ENCODE measurements around the gene AKAP13. TPM values are rescaled to one million over a fixed set of nuclear protein-coding genes. Genes with fewer than 3 reads are reported as not detected.

The AKAP13 gene, protein sequence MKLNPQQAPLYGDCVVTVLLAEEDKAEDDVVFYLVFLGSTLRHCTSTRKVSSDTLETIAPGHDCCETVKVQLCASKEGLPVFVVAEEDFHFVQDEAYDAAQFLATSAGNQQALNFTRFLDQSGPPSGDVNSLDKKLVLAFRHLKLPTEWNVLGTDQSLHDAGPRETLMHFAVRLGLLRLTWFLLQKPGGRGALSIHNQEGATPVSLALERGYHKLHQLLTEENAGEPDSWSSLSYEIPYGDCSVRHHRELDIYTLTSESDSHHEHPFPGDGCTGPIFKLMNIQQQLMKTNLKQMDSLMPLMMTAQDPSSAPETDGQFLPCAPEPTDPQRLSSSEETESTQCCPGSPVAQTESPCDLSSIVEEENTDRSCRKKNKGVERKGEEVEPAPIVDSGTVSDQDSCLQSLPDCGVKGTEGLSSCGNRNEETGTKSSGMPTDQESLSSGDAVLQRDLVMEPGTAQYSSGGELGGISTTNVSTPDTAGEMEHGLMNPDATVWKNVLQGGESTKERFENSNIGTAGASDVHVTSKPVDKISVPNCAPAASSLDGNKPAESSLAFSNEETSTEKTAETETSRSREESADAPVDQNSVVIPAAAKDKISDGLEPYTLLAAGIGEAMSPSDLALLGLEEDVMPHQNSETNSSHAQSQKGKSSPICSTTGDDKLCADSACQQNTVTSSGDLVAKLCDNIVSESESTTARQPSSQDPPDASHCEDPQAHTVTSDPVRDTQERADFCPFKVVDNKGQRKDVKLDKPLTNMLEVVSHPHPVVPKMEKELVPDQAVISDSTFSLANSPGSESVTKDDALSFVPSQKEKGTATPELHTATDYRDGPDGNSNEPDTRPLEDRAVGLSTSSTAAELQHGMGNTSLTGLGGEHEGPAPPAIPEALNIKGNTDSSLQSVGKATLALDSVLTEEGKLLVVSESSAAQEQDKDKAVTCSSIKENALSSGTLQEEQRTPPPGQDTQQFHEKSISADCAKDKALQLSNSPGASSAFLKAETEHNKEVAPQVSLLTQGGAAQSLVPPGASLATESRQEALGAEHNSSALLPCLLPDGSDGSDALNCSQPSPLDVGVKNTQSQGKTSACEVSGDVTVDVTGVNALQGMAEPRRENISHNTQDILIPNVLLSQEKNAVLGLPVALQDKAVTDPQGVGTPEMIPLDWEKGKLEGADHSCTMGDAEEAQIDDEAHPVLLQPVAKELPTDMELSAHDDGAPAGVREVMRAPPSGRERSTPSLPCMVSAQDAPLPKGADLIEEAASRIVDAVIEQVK (N-terminal part only)
- 100 to 1,000 TPM in 1 of 2 experiments, 10 to 100 TPM in 1; 85.1 to 104 TPM for total RNA-seq

GRCh38 chr15:85380217-85380811 is at the start of gene AKAP13:
Gene AKAP13, plus strand, starts transcription at chr15:85380603. Its CDS starts 105,118 bp downstream, at chr15:85485721.
- peak; percentile 97 for DNase-seq

GRCh38 chr15:85330901-85331588 is 49.4 kb upstream of the AKAP13 start:
- CTCF ChIA-PET = interaction anchor here (0.6 to 3.4 kb wide), 18 partner anchors 9 to 330 kb away, joined by 3 to 22 read pairs (median 4); partner anchors contain the start of gene AKAP13

More at GRCh38 chr15:85380217-85380811, at the start of gene AKAP13:
- ATAC-seq = peak; percentile 90
- Mint-ChIP-seq H3K27ac (peak within 1 kb of the TSS; percentile 92), H3K4me1 (peaks cover 50% of the 10 kb centered on the region), H3K4me3 (peak within 1 kb of the TSS; percentile 72), H3K9me3 (ENCODE audit: low read depth) (no peaks in the 10 kb centered on the region), H3K27me3 (no peaks in the 10 kb centered on the region), H3K36me3 (ENCODE audit: low read depth) (peaks cover 2% of the 10 kb centered on the region)
- POLR2A ChIA-PET = interaction anchor here (0.9 to 2.7 kb wide), 3 partner anchors 25 to 49 kb away, joined by 4 to 9 read pairs (median 6); no protein-coding TSS in a partner anchor
- CTCF ChIA-PET = interaction anchor here (0.7 to 1.4 kb wide), 7 partner anchors 9 to 417 kb away, joined by 3 to 7 read pairs (median 3); no protein-coding TSS in a partner anchor
- intact Hi-C loops (cut with DNase I, micrococcal nuclease) = loop anchor here (1.0 to 10.0 kb wide), 3 partner anchors 33 to 414 kb away; partner anchors contain the start of genes KLHL25 (in 1 of the 2) and PDE8A (in 1 of the 2)

GRCh38 chr15:85331655-85332285 is 48.6 kb upstream of the AKAP13 start:
- POLR2A ChIA-PET = interaction anchor here (2.1 to 2.2 kb wide), 2 partner anchors 13 to 48 kb away, joined by 6 to 12 read pairs; partner anchors contain the start of gene AKAP13
- DNase-seq (no peak), ATAC-seq (no peak)
- Mint-ChIP-seq H3K4me1 (peaks cover 46% of the 10 kb centered on the region), H3K4me3 (peak overlapping the region; percentile 41), H3K36me3 (ENCODE audit: low read depth) (peaks cover 3% of the 10 kb centered on the region), H3K27ac (peak overlapping the region; percentile 88), H3K9me3 (ENCODE audit: low read depth) (no peaks in the 10 kb centered on the region), H3K27me3 (no peaks in the 10 kb centered on the region)
- intact Hi-C loops (cut with DNase I, micrococcal nuclease) = loop anchor here (1.0 to 5.0 kb wide), 9 partner anchors 15 to 371 kb away; no protein-coding TSS in a partner anchor
- CTCF ChIA-PET = interaction anchor here (0.7 to 3.4 kb wide), 15 partner anchors 8 to 263 kb away, joined by 3 to 22 read pairs (median 4); partner anchors contain the start of gene AKAP13

More at GRCh38 chr15:85330901-85331588, 49.4 kb upstream of the AKAP13 start:
- POLR2A ChIA-PET = interaction anchor here (0.6 to 2.2 kb wide), 3 partner anchors 12 to 275 kb away, joined by 3 to 12 read pairs (median 6); partner anchors contain the start of gene AKAP13
- intact Hi-C loops (cut with DNase I, micrococcal nuclease) = loop anchor here (1.0 to 5.0 kb wide), 11 partner anchors 14 to 371 kb away; no protein-coding TSS in a partner anchor
- peaks cover 3% of the 10 kb centered on the region for H3K36me3 Mint-ChIP-seq (ENCODE audit: low read depth)
- DNase-seq (peak; percentile 81), ATAC-seq (peak; percentile 77)
- no peaks in the 10 kb centered on the region for H3K27me3 Mint-ChIP-seq
- peak overlapping the region; percentile 88 for H3K27ac Mint-ChIP-seq
- H3K4me3 Mint-ChIP-seq = peak overlapping the region; percentile 80
- H3K4me1 Mint-ChIP-seq = peaks cover 46% of the 10 kb centered on the region
- H3K9me3 Mint-ChIP-seq (ENCODE audit: low read depth) = no peaks in the 10 kb centered on the region

GRCh38 chr15:85333132-85333831 is 47.1 kb upstream of the AKAP13 start:
- no peak for ATAC-seq
- CTCF ChIA-PET = interaction anchor here (1.5 to 3.4 kb wide), 3 partner anchors 13 to 172 kb away, joined by 3 to 22 read pairs (median 4); no protein-coding TSS in a partner anchor
- POLR2A ChIA-PET = interaction anchor here (0.7 kb wide), 1 partner anchor 16 kb away, joined by 3 read pairs; no protein-coding TSS in a partner anchor
- peaks cover 40% of the 10 kb centered on the region for H3K4me1 Mint-ChIP-seq
- H3K27ac Mint-ChIP-seq = no peak overlapping the region
- H3K9me3 Mint-ChIP-seq (ENCODE audit: low read depth) = no peaks in the 10 kb centered on the region
- peaks cover 3% of the 10 kb centered on the region for H3K36me3 Mint-ChIP-seq (ENCODE audit: low read depth)
- H3K4me3 Mint-ChIP-seq = no peak overlapping the region
- intact Hi-C loops (cut with DNase I, micrococcal nuclease) = loop anchor here (5.0 kb wide), 2 partner anchors 249 to 369 kb away; no protein-coding TSS in a partner anchor
- H3K27me3 Mint-ChIP-seq = no peaks in the 10 kb centered on the region
- no peak for DNase-seq

GRCh38 chr15:85334241-85334640 is 46.2 kb upstream of the AKAP13 start:
- DNase-seq (no peak), ATAC-seq (no peak)
- ChIA-PET POLR2A (no interaction called here), CTCF (no interaction called here)
- H3K4me1 Mint-ChIP-seq = peaks cover 32% of the 10 kb centered on the region
- H3K27me3 Mint-ChIP-seq = no peaks in the 10 kb centered on the region
- H3K27ac Mint-ChIP-seq = no peak overlapping the region
- no peaks in the 10 kb centered on the region for H3K9me3 Mint-ChIP-seq (ENCODE audit: low read depth)
- peaks cover 3% of the 10 kb centered on the region for H3K36me3 Mint-ChIP-seq (ENCODE audit: low read depth)
- intact Hi-C loops (cut with DNase I, micrococcal nuclease) = loop anchor here (5.0 kb wide), 2 partner anchors 248 to 368 kb away; no protein-coding TSS in a partner anchor
- no peak overlapping the region for H3K4me3 Mint-ChIP-seq

- Mint-ChIP-seq H3K4me1 (peaks cover 25% of the 10 kb centered on the region), H3K4me3 (no peak overlapping the region), H3K36me3 (ENCODE audit: low read depth) (peaks cover 3% of the 10 kb centered on the region), H3K27me3 (no peaks in the 10 kb centered on the region), H3K9me3 (ENCODE audit: low read depth) (no peaks in the 10 kb centered on the region), H3K27ac (no peak overlapping the region)
- intact Hi-C loops (cut with DNase I, micrococcal nuclease) = no loop called here
- ChIA-PET CTCF (interaction anchor here (0.7 to 1.1 kb wide), 4 partner anchors 17 to 77 kb away, joined by 3 read pairs; no protein-coding TSS in a partner anchor), POLR2A (interaction anchor here (0.6 kb wide), 2 partner anchors 26 to 361 kb away, joined by 3 read pairs; no protein-coding TSS in a partner anchor)
- ATAC-seq (no peak), DNase-seq (no peak)
Measured at GRCh38 chr15:85335193-85335942, 45.0 kb upstream of the AKAP13 start.

- ChIA-PET CTCF (no interaction called here), POLR2A (no interaction called here)
- Mint-ChIP-seq H3K27ac (no peak overlapping the region), H3K36me3 (ENCODE audit: low read depth) (no peaks in the 10 kb centered on the region), H3K9me3 (ENCODE audit: low read depth) (no peaks in the 10 kb centered on the region), H3K27me3 (no peaks in the 10 kb centered on the region), H3K4me3 (no peak overlapping the region), H3K4me1 (peaks cover 12% of the 10 kb centered on the region)
- intact Hi-C loops (cut with DNase I, micrococcal nuclease) = no loop called here
- no peak for DNase-seq
- ATAC-seq = no peak
Measured at GRCh38 chr15:85336880-85337279, 43.5 kb upstream of the AKAP13 start.

GRCh38 chr15:85337425-85338074 is 42.9 kb upstream of the AKAP13 start:
- Mint-ChIP-seq H3K4me1 (peaks cover 10% of the 10 kb centered on the region), H3K27me3 (no peaks in the 10 kb centered on the region), H3K27ac (no peak overlapping the region), H3K9me3 (ENCODE audit: low read depth) (no peaks in the 10 kb centered on the region), H3K36me3 (ENCODE audit: low read depth) (no peaks in the 10 kb centered on the region), H3K4me3 (no peak overlapping the region)
- ChIA-PET CTCF (no interaction called here), POLR2A (interaction anchor here (0.6 to 0.7 kb wide), 2 partner anchors 9 to 348 kb away, joined by 4 to 6 read pairs; no protein-coding TSS in a partner anchor)
- no peak for DNase-seq
- ATAC-seq = no peak
- intact Hi-C loops (cut with DNase I, micrococcal nuclease) = no loop called here

Data from activated CD4-positive, alpha-beta T cell treated with anti-CD3 and anti-CD28 coated beads for 36 hours (primary cell).